H1 (cell line): ENCODE results near the gene CTPS2. TPM values are rescaled to one million over a fixed set of nuclear protein-coding genes. Genes with fewer than 3 reads are reported as not detected.

ENCODE experiments used
- CTCF ChIA-PET: fragments of 300-600 bp; sonication (Branson Sonifier 250); formaldehyde crosslinking; loops from one replicate; lab custom pipeline; 2021; ENCODE audit not compliant: partially characterized antibody; lab: Charles Lee
- POLR2A ChIA-PET: fragments of 300-600 bp; sonication (Branson Sonifier 250); formaldehyde crosslinking; loops from one replicate; lab custom pipeline; 2021; ENCODE audit warnings: inconsistent platforms; ENCODE audit not compliant: partially characterized antibody; lab: Charles Lee
- DNase-seq, 2 experiments: peaks; one replicate each; pipeline versions ENCODE4 v3.0.0 to v3.0.0-alpha.2; 2010 to 2022; ENCODE audit warnings: low spot score in 2 of 2, low read depth in 1 of 2, mixed read lengths in 1 of 2
- FAIRE-seq: peaks from 2 replicates; lab custom pipeline; 2011; peaks lifted over from hg19 to GRCh38; lab: Jason Lieb, UNC
- H2AFZ ChIP-seq: 2 replicates; pipeline ENCODE4 v1.8.1; 2012; ENCODE audit warnings: low read length, inconsistent platforms
- H2AK5ac ChIP-seq: 2 replicates; pipeline ENCODE4 v1.6.1; 2013; ENCODE audit warnings: low read depth, low read length
- H2BK120ac ChIP-seq: replicated peaks from 2 replicates; pipeline ENCODE3; 2013; ENCODE audit warnings: low read depth, low read length, inconsistent platforms
- H2BK12ac ChIP-seq: 2 replicates; pipeline ENCODE4 v1.6.1; 2013; ENCODE audit warnings: low read depth, low read length
- H2BK15ac ChIP-seq: 2 replicates; pipeline ENCODE4 v1.6.1; 2013; ENCODE audit warnings: low read length
- H2BK20ac ChIP-seq: 2 replicates; pipeline ENCODE4 v1.6.1; 2013; ENCODE audit warnings: low read length
- H2BK5ac ChIP-seq: 2 replicates; pipeline ENCODE4 v1.6.1; 2013; ENCODE audit warnings: low read depth, low read length
- H3K14ac ChIP-seq: 2 replicates; pipeline ENCODE4 v1.6.1; 2013; ENCODE audit warnings: inconsistent platforms; ENCODE audit not compliant: insufficient read length
- H3K18ac ChIP-seq: 2 replicates; pipeline ENCODE4 v1.6.1; 2013; ENCODE audit warnings: low read length; ENCODE audit errors: extremely low read depth
- H3K23ac ChIP-seq: 2 replicates; pipeline ENCODE4 v1.6.1; 2013; ENCODE audit warnings: inconsistent platforms; ENCODE audit not compliant: insufficient read length
- H3K23me2 ChIP-seq: 2 replicates; pipeline ENCODE4 v1.6.1; 2013; ENCODE audit warnings: low read depth, low read length
- H3K27ac ChIP-seq: 2 replicates; pipeline ENCODE4 v1.6.1; 2011; ENCODE audit warnings: low read depth, low read length, inconsistent platforms
- H3K27me3 ChIP-seq, 4 experiments: replicated peaks in 1 of 4; 1 replicate in 1 of 4; 2 replicates in 3 of 4; pipeline versions ENCODE4 v1.6.1 to v1.8.1; 2011 to 2013; ENCODE audit warnings: low read length in 3 of 4, mild to moderate bottlenecking in 3 of 4, inconsistent platforms in 2 of 4, mixed read lengths in 2 of 4, moderate library complexity in 1 of 4; ENCODE audit not compliant: control insufficient read depth in 3 of 4, insufficient read depth in 3 of 4; ENCODE audit errors: extremely low read depth in 1 of 4
- H3K36me3 ChIP-seq, 4 experiments: 2 replicates each; pipeline versions ENCODE4 v1.6.1 to v1.8.1; 2011 to 2013; ENCODE audit warnings: mild to moderate bottlenecking in 4 of 4, low read length in 3 of 4, moderate library complexity in 2 of 4, control low read depth in 1 of 4, inconsistent platforms in 1 of 4; ENCODE audit not compliant: insufficient read depth in 4 of 4, control insufficient read depth in 2 of 4
- H3K4ac ChIP-seq: replicated peaks from 2 replicates; pipeline ENCODE3; 2013; ENCODE audit warnings: low read length, low read depth, mixed read lengths, inconsistent platforms; ENCODE audit not compliant: insufficient read length
- H3K4me1 ChIP-seq, 4 experiments: replicated peaks in 1 of 4; 1 replicate in 1 of 4; 2 replicates in 3 of 4; pipeline versions ENCODE4 v1.6.1 to v1.8.1; 2011 to 2013; ENCODE audit warnings: low read length in 3 of 4, inconsistent platforms in 2 of 4, mixed read lengths in 1 of 4; ENCODE audit not compliant: insufficient read depth in 4 of 4, control insufficient read depth in 3 of 4
- H3K4me2 ChIP-seq, 2 experiments: 2 replicates each; pipeline versions ENCODE4 v1.6.1 to v1.8.1; 2011 to 2013; ENCODE audit warnings: low read depth in 2 of 2, low read length in 2 of 2, control low read depth in 1 of 2, inconsistent platforms in 1 of 2, mild to moderate bottlenecking in 1 of 2; ENCODE audit not compliant: insufficient read depth in 1 of 2
- H3K4me3 ChIP-seq, 4 experiments: fragments of 200-600, 300-600 bp in 1 of 4; sonication (generic), shearing (Covaris generic), sonication (Bioruptor Twin) in 1 of 4; 2 replicates each; pipeline versions ENCODE4 v1.5.1 to v1.8.1; 2011 to 2016; ENCODE audit warnings: low read length in 4 of 4, low read depth in 3 of 4, control low read depth in 2 of 4, inconsistent platforms in 2 of 4, mild to moderate bottlenecking in 2 of 4, mixed read lengths in 1 of 4, moderate library complexity in 1 of 4; ENCODE audit not compliant: insufficient read depth in 2 of 4; ENCODE audit errors: extremely low read depth in 1 of 4
- H3K56ac ChIP-seq: replicated peaks from 2 replicates; pipeline ENCODE3; 2013; ENCODE audit warnings: low read depth, mild to moderate bottlenecking, mixed read lengths, low read length, inconsistent platforms; ENCODE audit not compliant: insufficient read length
- H3K79me1 ChIP-seq: 2 replicates; pipeline ENCODE4 v1.6.1; 2013; ENCODE audit warnings: low read depth, low read length, control low read depth
- H3K79me2 ChIP-seq, 2 experiments: 2 replicates each; pipeline versions ENCODE4 v1.6.1 to v1.8.1; 2012 to 2013; ENCODE audit warnings: low read length in 2 of 2, mild to moderate bottlenecking in 2 of 2, inconsistent platforms in 1 of 2; ENCODE audit not compliant: insufficient read depth in 2 of 2, control insufficient read depth in 1 of 2
- H3K9ac ChIP-seq, 4 experiments: replicated peaks in 1 of 4; 1 replicate in 1 of 4; 2 replicates in 3 of 4; pipeline versions ENCODE4 v1.6.1 to v1.8.1; 2011 to 2013; ENCODE audit warnings: low read depth in 3 of 4, low read length in 3 of 4, control low read depth in 2 of 4, mild to moderate bottlenecking in 2 of 4, moderate library complexity in 2 of 4, inconsistent platforms in 1 of 4; ENCODE audit errors: extremely low read depth in 1 of 4
- H3K9me3 ChIP-seq, 2 experiments: 2 replicates each; pipeline versions ENCODE4 v1.6.1 to v1.8.1; 2012 to 2013; ENCODE audit warnings: mild to moderate bottlenecking in 2 of 2, moderate library complexity in 2 of 2, control low read depth in 1 of 2, inconsistent platforms in 1 of 2, low read depth in 1 of 2, low read length in 1 of 2, mixed read lengths in 1 of 2; ENCODE audit not compliant: insufficient read depth in 2 of 2
- H4K20me1 ChIP-seq, 2 experiments: replicated peaks in 1 of 2; 2 replicates each; pipeline versions ENCODE3 to v1.8.1; 2011 to 2013; ENCODE audit warnings: inconsistent platforms in 2 of 2, low read length in 2 of 2, mild to moderate bottlenecking in 1 of 2; ENCODE audit not compliant: insufficient read depth in 2 of 2, control insufficient read depth in 1 of 2
- H4K5ac ChIP-seq: 2 replicates; pipeline ENCODE4 v1.6.1; 2013; ENCODE audit warnings: low read length, low read depth, mixed read lengths, inconsistent platforms; ENCODE audit not compliant: insufficient read length
- H4K8ac ChIP-seq: 2 replicates; pipeline ENCODE4 v1.8.0; 2013; ENCODE audit warnings: mild to moderate bottlenecking, moderate library complexity, low read length, inconsistent platforms; ENCODE audit not compliant: insufficient read depth; ENCODE audit errors: extremely low read depth
- H4K91ac ChIP-seq: replicated peaks from 2 replicates; pipeline ENCODE3; 2013; ENCODE audit warnings: low read length, mixed read lengths, inconsistent platforms; ENCODE audit not compliant: insufficient read length
- BCL11A ChIP-seq, 2 experiments: IDR thresholded peaks; one replicate each; pipeline ENCODE4 v1.6.1; 2011; ENCODE audit warnings: low read depth in 2 of 2, low read length in 2 of 2, mild to moderate bottlenecking in 2 of 2
- CBX5 ChIP-seq: fragments of 300-800, 300-1000 bp; sonication (generic); IDR thresholded peaks from 2 replicates; pipeline ENCODE4 v1.7.1; 2016; ENCODE audit warnings: antibody characterized with exemption, low read length, low read depth
- CTCF ChIP-seq, 3 experiments: IDR thresholded peaks; 1 replicate in 2 of 3; 2 replicates in 1 of 3; pipeline versions ENCODE4 v1.5.1 to v1.6.1; 2011; ENCODE audit warnings: low read length in 3 of 3, mild to moderate bottlenecking in 3 of 3, inconsistent platforms in 2 of 3, low read depth in 1 of 3, moderate library complexity in 1 of 3; ENCODE audit not compliant: insufficient read depth in 1 of 3; ENCODE audit errors: control extremely low read depth in 1 of 3
- GTF2F1 ChIP-seq: IDR thresholded peaks from 2 replicates; pipeline ENCODE4 v1.6.1; 2012; ENCODE audit warnings: low read depth, low read length, improper control_type of control experiment, borderline replicate concordance
- JUN ChIP-seq: IDR thresholded peaks from 2 replicates; pipeline ENCODE4 v1.6.1; 2011; ENCODE audit warnings: low read depth, mild to moderate bottlenecking, improper control_type of control experiment, low read length
- JUND ChIP-seq: IDR thresholded peaks from 2 replicates; pipeline ENCODE4 v1.6.1; 2011; ENCODE audit warnings: mild to moderate bottlenecking, improper control_type of control experiment, low read length
- POLR2A ChIP-seq, 2 experiments: IDR thresholded peaks; 1 replicate in 1 of 2; 2 replicates in 1 of 2; pipeline ENCODE4 v1.6.1; 2011; ENCODE audit warnings: low read depth in 2 of 2, low read length in 2 of 2, mild to moderate bottlenecking in 2 of 2; ENCODE audit errors: control extremely low read depth in 1 of 2
- RAD21 ChIP-seq, 2 experiments: IDR thresholded peaks in 1 of 2; conservative IDR thresholded peaks in 1 of 2; 2 replicates each; pipeline ENCODE4 v1.6.1; 2011; ENCODE audit warnings: low read depth in 2 of 2, low read length in 2 of 2, improper control_type of control experiment in 1 of 2, inconsistent platforms in 1 of 2, mild to moderate bottlenecking in 1 of 2, moderate library complexity in 1 of 2
- SAP30 ChIP-seq: fragments of 300-600 bp; sonication (generic); IDR thresholded peaks from 2 replicates; pipeline ENCODE4 v1.7.1; 2012; ENCODE audit warnings: low read length, moderate library complexity, mild to moderate bottlenecking, inconsistent platforms; ENCODE audit not compliant: insufficient read depth, insufficient replicate concordance
- SIX5 ChIP-seq: IDR thresholded peaks from 2 replicates; pipeline ENCODE4 v1.6.1; 2011; ENCODE audit warnings: mild to moderate bottlenecking, low read depth, low read length
- TBP ChIP-seq: IDR thresholded peaks from 2 replicates; pipeline ENCODE4 v1.6.1; 2011; ENCODE audit warnings: low read depth, low read length, improper control_type of control experiment
- TEAD4 ChIP-seq: IDR thresholded peaks from 2 replicates; pipeline ENCODE4 v1.6.1; 2012; ENCODE audit warnings: low read depth, low read length, inconsistent platforms, mixed read lengths
- YY1 ChIP-seq: IDR thresholded peaks from 2 replicates; pipeline ENCODE4 v1.6.1; 2011; ENCODE audit warnings: low read depth, mild to moderate bottlenecking, low read length
- WGBS, 2 experiments: shearing (Covaris generic) in 1 of 2; methylation state at CpG; one replicate each; pipeline versions ENCODE4 v1.1.6 to v1.1.7; 2013 to 2015; ENCODE audit warnings: low lambda C conversion rate in 2 of 2, mixed read lengths in 2 of 2, inconsistent platforms in 1 of 2, low coverage in 1 of 2, missing lambda C conversion rate in 1 of 2; ENCODE audit not compliant: insufficient replicate concordance in 2 of 2, insufficient coverage in 1 of 2, insufficient read length in 1 of 2; ENCODE audit errors: extremely low coverage in 1 of 2, missing lambda C conversion rate in 1 of 2; 5-methylcytosine and 5-hydroxymethylcytosine counted together
- polyA plus RNA-seq, 7 experiments: library from polyadenylated mRNA; depleted of rRNA in 3 of 7; stranded (reverse) in 5 of 7; unstranded in 2 of 7; fragments of >200 nt in 5 of 7; fragments of 200-250 nt in 2 of 7; gene quantifications; 1 replicate in 5 of 7; 2 replicates in 1 of 7; 4 replicates in 1 of 7; pipeline versions ENCODE4 v1.2.1 to v1.2.3, GENCODE V29; 2011 to 2013; ENCODE audit warnings: missing spikeins in 2 of 7, mixed read lengths in 2 of 7
- total RNA-seq: library from RNA; stranded (reverse); fragmentation: NEBNext Ultra II Directional; extraction: Animal tissue kit (Norgen Biotek cat#: 25700); gene quantifications from 2 replicates; pipeline ENCODE4 v1.2.1, GENCODE V29; 2021

The CTPS2 gene
- total and polyA plus RNA-seq, 2 of the 8 experiments (the other 6 are each of a cell fraction or from before 2014, with no cell fraction given), result 17.1 to 34.0 TPM

DNA sequence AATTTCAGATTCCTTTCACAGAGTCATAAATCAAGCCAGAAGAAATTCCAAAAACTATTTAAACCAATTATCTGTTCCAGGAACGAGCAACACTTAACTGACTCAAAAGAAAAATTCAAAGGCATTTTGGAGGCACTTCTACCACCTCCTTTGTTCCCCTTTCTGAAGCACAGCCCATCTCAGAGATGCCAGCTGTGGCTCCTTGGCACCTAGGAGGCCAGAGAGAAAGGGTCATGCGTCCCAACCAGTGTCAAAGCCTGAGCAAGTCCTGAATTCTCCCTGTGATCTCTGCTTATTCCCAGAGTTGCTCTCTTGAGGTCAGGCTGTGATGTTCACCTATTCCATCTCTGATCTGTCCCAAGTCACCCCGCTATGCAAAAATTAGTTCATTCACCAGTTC, 167.5 kb downstream of the CTPS2 start:
- Histone ChIP-seq H3K4me1 (no peaks in the 10 kb centered on the region), H2BK120ac (no peak overlapping the region), H3K4me2 (no peak overlapping the region), H2BK20ac (no peak overlapping the region), H3K9me3 (no peaks in the 10 kb centered on the region), H4K91ac (no peak overlapping the region), H4K8ac (no peak overlapping the region), H3K27me3 (no peaks in the 10 kb centered on the region), H3K56ac (no peak overlapping the region), H3K23me2 (no peaks in the 10 kb centered on the region), H2AK5ac (no peak overlapping the region), H3K18ac (no peak overlapping the region), H2AFZ (no peak overlapping the region), H3K4ac (no peak overlapping the region), H3K4me3 (no peak overlapping the region), H3K36me3 (no peaks in the 10 kb centered on the region), H3K27ac (no peak overlapping the region), H2BK15ac (no peak overlapping the region), H3K9ac (no peak overlapping the region), H3K79me1 (no peaks in the 10 kb centered on the region), H4K20me1 (no peaks in the 10 kb centered on the region), H2BK12ac (no peak overlapping the region), H3K14ac (no peak overlapping the region), H4K5ac (no peak overlapping the region), H3K79me2 (no peaks in the 10 kb centered on the region), H3K23ac (no peak overlapping the region), H2BK5ac (no peak overlapping the region)
- DNase-seq (no peak), FAIRE-seq (no peak)
- ChIA-PET CTCF (no interaction called here), POLR2A (no interaction called here)
- WGBS, 2 experiments, result 82% methylated on average over 3 of the region's 3 CpGs; no CpG with 5 or more reads in 1 of the 2 experiments
- TF ChIP-seq TEAD4 (no peak), CTCF (IDR thresholded peaks at IDR 0.05; ENCODE audit: control extremely low read depth in 1 of 3, insufficient read depth in 1 of 3, low read depth in 1 of 3, low read length in 3 of 3) (no peak), JUN (no peak), SIX5 (no peak), BCL11A (IDR thresholded peaks at IDR 0.05; ENCODE audit: low read depth in 2 of 2, low read length in 2 of 2) (no peak), YY1 (no peak), CBX5 (no peak), TBP (no peak), SAP30 (no peak), GTF2F1 (no peak), RAD21 (IDR thresholded peaks at IDR 0.05 in 1 of 2, conservative IDR thresholded peaks at IDR 0.05 in 1 of 2; ENCODE audit: low read depth in 2 of 2, low read length in 2 of 2) (no peak), JUND (no peak), POLR2A (IDR thresholded peaks at IDR 0.05; ENCODE audit: control extremely low read depth in 1 of 2, low read depth in 2 of 2, low read length in 2 of 2) (no peak)
